HepG2 (cell line): Measurements from ENCODE around the gene OXLD1. TPM values are rescaled to one million over a fixed set of nuclear protein-coding genes. Genes with fewer than 3 reads are reported as not detected.

Source experiments
- ATAC-seq: fragments of 200-7000 bp; cut with Tn5 transposase; 3 replicates; pipeline ENCODE4 v1.9.1; 2020; ENCODE audit warnings: mild to moderate bottlenecking, moderate library complexity
- BruUV-seq: library from RNA; stranded (reverse); fragments of 400-500 nt; replicated peaks from 2 replicates; lab custom pipeline; 2021; lab: Mats Ljungman, UMichigan
- CTCF ChIA-PET: fragments of 300-600 bp; formaldehyde crosslinking; extraction: SDS; loops from one replicate; lab custom pipeline; 2021; ENCODE audit warnings: low total read pairs, inconsistent platforms, low intra/inter-chr PET ratio; lab: Yijun Ruan, JAX
- POLR2A ChIA-PET: fragments of 350-600 bp; sonication (Branson Sonifier 250); formaldehyde crosslinking; loops from one replicate; lab custom pipeline; 2020; ENCODE audit warnings: antibody characterized with exemption, inconsistent platforms; lab: Yijun Ruan, JAX
- DNase-seq: peaks from one replicate; pipeline ENCODE4 v3.0.0-alpha.2; 2015; ENCODE audit warnings: low spot score
- FAIRE-seq: peaks from 3 replicates; lab custom pipeline; 2011; peaks lifted over from hg19 to GRCh38; lab: Jason Lieb, UNC
- H2AFZ ChIP-seq: one replicate; pipeline ENCODE4 v1.6.1; 2011; ENCODE audit warnings: low read length, inconsistent platforms
- H3K27ac ChIP-seq: fragments of 300-600 bp; 3 replicates; pipeline ENCODE4 v1.8.0; 2011; ENCODE audit warnings: mixed run types, mild to moderate bottlenecking, mixed read lengths, low read length, inconsistent platforms; ENCODE audit not compliant: insufficient read depth; ENCODE audit errors: extremely low read length
- H3K27me3 ChIP-seq, 2 experiments: fragments of 200-600 bp in 1 of 2; 2 replicates in 1 of 2; 3 replicates in 1 of 2; pipeline versions ENCODE4 v1.6.0 to v1.8.0; 2011; ENCODE audit warnings: low read length in 2 of 2, mild to moderate bottlenecking in 2 of 2, moderate library complexity in 2 of 2, inconsistent platforms in 1 of 2; ENCODE audit not compliant: insufficient read depth in 2 of 2, control insufficient read depth in 1 of 2
- H3K36me3 ChIP-seq, 2 experiments: fragments of 200-600 bp in 1 of 2; replicated peaks in 1 of 2; 2 replicates in 1 of 2; 3 replicates in 1 of 2; pipeline versions ENCODE4 v1.5.1 to v1.8.0; 2011; ENCODE audit warnings: low read length in 2 of 2, inconsistent platforms in 1 of 2; ENCODE audit not compliant: insufficient read depth in 2 of 2, control insufficient read depth in 1 of 2
- H3K4me1 ChIP-seq: 2 replicates; pipeline ENCODE4 v1.5.1; 2012; ENCODE audit warnings: low read length, inconsistent platforms; ENCODE audit not compliant: insufficient read depth
- H3K4me2 ChIP-seq: 2 replicates; pipeline ENCODE4 v1.6.0; 2011; ENCODE audit warnings: low read depth, low read length, inconsistent platforms
- H3K4me3 ChIP-seq, 3 experiments: fragments of 200-600 bp in 1 of 3; sonication (generic), shearing (Covaris generic) in 1 of 3; replicated peaks in 1 of 3; 2 replicates each; pipeline ENCODE4 v1.5.1; 2011 to 2016; ENCODE audit warnings: low read length in 3 of 3, inconsistent platforms in 2 of 3, low read depth in 2 of 3, mild to moderate bottlenecking in 2 of 3, control low read depth in 1 of 3, mixed read lengths in 1 of 3; ENCODE audit not compliant: insufficient read depth in 1 of 3
- H3K79me2 ChIP-seq: one replicate; pipeline ENCODE4 v1.6.1; 2011; ENCODE audit warnings: low read length, inconsistent platforms; ENCODE audit not compliant: insufficient read depth
- H3K9ac ChIP-seq: 2 replicates; pipeline ENCODE4 v1.6.0; 2011; ENCODE audit warnings: mild to moderate bottlenecking, low read depth, low read length, inconsistent platforms; ENCODE audit not compliant: insufficient read depth
- H3K9me3 ChIP-seq: 2 replicates; pipeline ENCODE4 v1.5.1; 2012; ENCODE audit warnings: mild to moderate bottlenecking, low read length
- H4K20me1 ChIP-seq: 2 replicates; pipeline ENCODE4 v1.6.0; 2011; ENCODE audit warnings: inconsistent platforms, mild to moderate bottlenecking, low read length, moderate library complexity; ENCODE audit not compliant: insufficient read depth
- BRD4 ChIP-seq: sonication (generic); formaldehyde crosslinking; IDR thresholded peaks from 2 replicates; pipeline ENCODE4 v1.4.0; 2020; ENCODE audit warnings: missing genetic modification reagents
- DZIP1 ChIP-seq: sonication (generic); formaldehyde crosslinking; IDR thresholded peaks from 2 replicates; pipeline ENCODE4 v1.5.0; 2020; ENCODE audit warnings: mild to moderate bottlenecking, missing genetic modification reagents
- MED1 ChIP-seq: sonication (generic); formaldehyde crosslinking; IDR thresholded peaks from 2 replicates; pipeline ENCODE4 v1.4.0; 2020; ENCODE audit warnings: missing genetic modification reagents
- NR2F2 ChIP-seq: IDR thresholded peaks from 2 replicates; pipeline ENCODE4 v1.6.1; 2012; ENCODE audit warnings: low read depth, inconsistent platforms, borderline replicate concordance
- RAD21 ChIP-seq: fragments of 450-650 bp; formaldehyde crosslinking; IDR thresholded peaks from 2 replicates; pipeline ENCODE4 v1.5.0; 2020; ENCODE audit warnings: mild to moderate bottlenecking
- SKIL ChIP-seq: sonication (generic); formaldehyde crosslinking; IDR thresholded peaks from 2 replicates; pipeline ENCODE4 v1.8.0; 2022; ENCODE audit warnings: missing genetic modification reagents, mild to moderate bottlenecking, moderate library complexity, borderline replicate concordance
- ZNF414 ChIP-seq: sonication (generic); formaldehyde crosslinking; IDR thresholded peaks from 2 replicates; pipeline ENCODE4 v1.5.0; 2020; ENCODE audit warnings: missing genetic modification reagents
- ZNF678 ChIP-seq: sonication (generic); formaldehyde crosslinking; IDR thresholded peaks from 2 replicates; pipeline ENCODE4 v1.4.0; 2020; ENCODE audit warnings: mild to moderate bottlenecking, missing genetic modification reagents
- ZNF772 ChIP-seq: sonication (generic); formaldehyde crosslinking; IDR thresholded peaks from 2 replicates; pipeline ENCODE4 v1.5.0; 2020; ENCODE audit warnings: mild to moderate bottlenecking, missing genetic modification reagents
- ZNF83 ChIP-seq: sonication (generic); formaldehyde crosslinking; IDR thresholded peaks from 2 replicates; pipeline ENCODE4 v1.4.0; 2020; ENCODE audit warnings: missing genetic modification reagents, mild to moderate bottlenecking, borderline replicate concordance
- ZSCAN20 ChIP-seq: sonication (generic); formaldehyde crosslinking; IDR thresholded peaks from 2 replicates; pipeline ENCODE4 v1.4.0; 2020; ENCODE audit warnings: missing genetic modification reagents, mild to moderate bottlenecking, borderline replicate concordance
- WGBS: methylation state at CpG from one replicate; pipeline ENCODE4 v1.1.6; 2017; ENCODE audit warnings: low lambda C conversion rate; 5-methylcytosine and 5-hydroxymethylcytosine counted together
- in situ Hi-C: cut with HindIII; loops from 2 replicates; pipeline ENCODE4 v1.10.0; 2017; ENCODE audit warnings: low pct_unique_long_range_greater_than_20kb; ENCODE audit not compliant: extremely low pct_ligation_motif_present
- intact Hi-C: fragments of 100-400 bp; cut with micrococcal nuclease; formaldehyde crosslinking; loops from one replicate; pipeline ENCODE4 v1.10.0; 2022; ENCODE audit not compliant: unreplicated experiment
- polyA plus RNA-seq, 8 experiments: library from polyadenylated mRNA; depleted of rRNA in 3 of 8; stranded (reverse) in 7 of 8; unstranded in 1 of 8; fragments of >200 nt; fragmentation: Illumina TruSeq in 4 of 8; extraction: Trizol in 4 of 8; gene quantifications; 2 replicates each; pipeline versions ENCODE4 v1.2.1 to v1.2.3, GENCODE V29; 2011 to 2016; ENCODE audit warnings: low read depth in 4 of 8, missing spikeins in 1 of 8, mixed read lengths in 1 of 8; ENCODE audit not compliant: insufficient read depth in 1 of 8
- total RNA-seq, 5 experiments: library from RNA; depleted of rRNA; stranded (reverse); fragments of >200 nt; fragmentation: Illumina TruSeq; extraction: Trizol; gene quantifications; 2 replicates each; pipeline ENCODE4 v1.2.3, GENCODE V29; 2016; ENCODE audit warnings: low read depth in 1 of 5
- TF ChIP-seq, protein P1 (sequence below): sonication (generic); formaldehyde crosslinking; IDR thresholded peaks from 2 replicates; pipeline ENCODE4 v1.5.1; 2020; ENCODE audit warnings: missing genetic modification reagents, mild to moderate bottlenecking, borderline replicate concordance
- TF ChIP-seq, protein P2 (sequence below): sonication (generic); formaldehyde crosslinking; IDR thresholded peaks from 2 replicates; pipeline ENCODE4 v1.4.0; 2020; ENCODE audit warnings: missing genetic modification reagents, low read depth, mild to moderate bottlenecking, borderline replicate concordance

Gene OXLD1
- total and polyA plus RNA-seq, 2 of the 13 experiments (the other 11 are each of a cell fraction or from before 2014, with no cell fraction given), result 27.1 to 37.5 TPM

GRCh38 chr17:81712468-81713003 is 46.1 kb upstream of the OXLD1 start:
- intact Hi-C loops (loop anchor here (1.0 kb wide), 1 partner anchor 9 kb away; the partner anchor contains the start of gene MRPL12), in situ Hi-C loops (no loop called here)
- H4K20me1 ChIP-seq, result no peaks in the 10 kb centered on the region
- H3K36me3 ChIP-seq, result peaks cover 14 to 36% of the 10 kb centered on the region in 2 experiments
- WGBS, result 2% methylated on average over 8 of the region's 41 CpGs
- peak overlapping the region; percentile 96 for H3K4me2 ChIP-seq
- DNase-seq, result peak; percentile 46
- H3K4me1 ChIP-seq, result peaks cover 32% of the 10 kb centered on the region
- peak overlapping the region; percentile 93 for H3K27ac ChIP-seq
- H2AFZ ChIP-seq, result no peak overlapping the region
- peak overlapping the region; percentile 93 for H3K9ac ChIP-seq
- TSS peak; percentile 38 for BruUV-seq
- H3K9me3 ChIP-seq, result no peaks in the 10 kb centered on the region
- no peak for FAIRE-seq
- POLR2A ChIA-PET, result interaction anchor here (1.0 to 6.3 kb wide), 11 partner anchors 9 to 325 kb away, joined by 3 to 143 read pairs (median 14); partner anchors contain the start of genes ARL16, CCDC137, DCXR and HGS
- H3K79me2 ChIP-seq, result peaks cover 31% of the 10 kb centered on the region
- H3K27me3 ChIP-seq, result no peaks in the 10 kb centered on the region; a peak in 1 of 5 replicates
- CTCF ChIA-PET, result interaction anchor here (0.6 kb wide), 1 partner anchor 154 kb away, joined by 3 read pairs; no protein-coding TSS in a partner anchor
- H3K4me3 ChIP-seq, result peak overlapping the region; percentile 87 to 95 (median 92)
- peak; percentile 23 for ATAC-seq
- TF ChIP-seq SKIL (no peak), MED1 (CRISPR knock-in tag) (peak; percentile 47; the same call in 1 of the 2 replicates), NR2F2 (no peak), ZNF772 (CRISPR knock-in tag) (peak; percentile 49; the same call in 1 of the 2 replicates), ZNF83 (peak; percentile 36; the same call in 1 of the 2 replicates), ZNF678 (CRISPR knock-in tag) (no peak; the same call in 1 of the 2 replicates), ZSCAN20 (CRISPR knock-in tag) (peak; percentile 77; the same call in 1 of the 2 replicates), RAD21 (CRISPR knock-in tag) (peak; percentile 65), DZIP1 (CRISPR knock-in tag) (peak; percentile 84; the same call in 1 of the 2 replicates), BRD4 (peak; percentile 70), ZNF414 (CRISPR knock-in tag) (no peak)
- TF ChIP-seq, protein P1, sequence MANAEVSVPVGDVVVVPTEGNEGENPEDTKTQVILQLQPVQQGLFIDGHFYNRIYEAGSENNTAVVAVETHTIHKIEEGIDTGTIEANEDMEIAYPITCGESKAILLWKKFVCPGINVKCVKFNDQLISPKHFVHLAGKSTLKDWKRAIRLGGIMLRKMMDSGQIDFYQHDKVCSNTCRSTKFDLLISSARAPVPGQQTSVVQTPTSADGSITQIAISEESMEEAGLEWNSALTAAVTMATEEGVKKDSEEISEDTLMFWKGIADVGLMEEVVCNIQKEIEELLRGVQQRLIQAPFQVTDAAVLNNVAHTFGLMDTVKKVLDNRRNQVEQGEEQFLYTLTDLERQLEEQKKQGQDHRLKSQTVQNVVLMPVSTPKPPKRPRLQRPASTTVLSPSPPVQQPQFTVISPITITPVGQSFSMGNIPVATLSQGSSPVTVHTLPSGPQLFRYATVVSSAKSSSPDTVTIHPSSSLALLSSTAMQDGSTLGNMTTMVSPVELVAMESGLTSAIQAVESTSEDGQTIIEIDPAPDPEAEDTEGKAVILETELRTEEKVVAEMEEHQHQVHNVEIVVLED (CRISPR knock-in tag), result 0 out of 2 replicates have a peak, but pooled peaks have one; percentile 8
- TF ChIP-seq, protein P2, sequence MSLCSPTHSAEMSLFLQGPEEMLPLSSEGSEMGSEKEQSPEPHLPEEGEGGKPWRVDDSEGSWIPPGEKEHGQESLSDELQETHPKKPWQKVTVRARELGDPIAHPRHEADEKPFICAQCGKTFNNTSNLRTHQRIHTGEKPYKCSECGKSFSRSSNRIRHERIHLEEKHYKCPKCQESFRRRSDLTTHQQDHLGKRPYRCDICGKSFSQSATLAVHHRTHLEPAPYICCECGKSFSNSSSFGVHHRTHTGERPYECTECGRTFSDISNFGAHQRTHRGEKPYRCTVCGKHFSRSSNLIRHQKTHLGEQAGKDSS, result 0 out of 2 replicates have a peak, but pooled peaks have one; percentile 27
